ENCODE results near the gene NAT16. TPM values are rescaled to one million over a fixed set of nuclear protein-coding genes. Genes with fewer than 3 reads are reported as not detected.

NAT16 gene
- total RNA-seq, 1 donor from 2014 or later: not detected

DNA sequence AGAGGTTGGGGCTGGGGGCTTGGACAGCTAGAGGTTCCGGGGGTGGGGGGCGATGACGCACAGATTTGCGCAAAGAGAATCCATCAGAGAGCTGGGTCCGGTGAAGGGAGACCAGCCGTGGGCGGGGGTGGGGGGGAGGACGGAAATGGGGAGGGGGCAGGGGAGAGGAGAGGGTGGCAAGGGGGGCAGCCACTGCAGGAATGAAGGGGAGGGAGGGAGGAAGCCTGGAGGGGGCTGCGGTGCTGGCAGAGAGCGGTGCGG lies 13.5 kb downstream of the NAT16 start:
- H3K27ac ChIP-seq: no peak overlapping the region
- H3K4me1 Mint-ChIP-seq: peaks cover 63% of the 10 kb centered on the region
- H3K27me3 Mint-ChIP-seq (ENCODE audit: insufficient read depth, low read depth): peaks cover 71% of the 10 kb centered on the region
- no peak for DNase-seq (ENCODE audit: low spot score)
- no peak overlapping the region for H3K9ac ChIP-seq
- no peaks in the 10 kb centered on the region for H3K9me3 ChIP-seq (ENCODE audit: low read depth)
- peak overlapping the region; percentile 77 for H3K4me3 Mint-ChIP-seq
- no peaks in the 10 kb centered on the region for H3K79me2 ChIP-seq (ENCODE audit: low read depth)
- H3K36me3 ChIP-seq: no peaks in the 10 kb centered on the region
- peak overlapping the region; percentile 69 for H3K4me2 ChIP-seq
- H3K4me3 ChIP-seq: no peak overlapping the region
- peaks cover 100% of the 10 kb centered on the region for H3K27me3 ChIP-seq
- peaks cover 46% of the 10 kb centered on the region for H3K4me1 ChIP-seq
- H4K20me1 ChIP-seq (ENCODE audit: low read depth): peaks cover 70% of the 10 kb centered on the region
- H3K36me3 Mint-ChIP-seq: no peaks in the 10 kb centered on the region
- peaks cover 31% of the 10 kb centered on the region for H3F3A ChIP-seq (ENCODE audit: low read depth)
- H3K27ac Mint-ChIP-seq: no peak overlapping the region
- TF ChIP-seq, protein P1, sequence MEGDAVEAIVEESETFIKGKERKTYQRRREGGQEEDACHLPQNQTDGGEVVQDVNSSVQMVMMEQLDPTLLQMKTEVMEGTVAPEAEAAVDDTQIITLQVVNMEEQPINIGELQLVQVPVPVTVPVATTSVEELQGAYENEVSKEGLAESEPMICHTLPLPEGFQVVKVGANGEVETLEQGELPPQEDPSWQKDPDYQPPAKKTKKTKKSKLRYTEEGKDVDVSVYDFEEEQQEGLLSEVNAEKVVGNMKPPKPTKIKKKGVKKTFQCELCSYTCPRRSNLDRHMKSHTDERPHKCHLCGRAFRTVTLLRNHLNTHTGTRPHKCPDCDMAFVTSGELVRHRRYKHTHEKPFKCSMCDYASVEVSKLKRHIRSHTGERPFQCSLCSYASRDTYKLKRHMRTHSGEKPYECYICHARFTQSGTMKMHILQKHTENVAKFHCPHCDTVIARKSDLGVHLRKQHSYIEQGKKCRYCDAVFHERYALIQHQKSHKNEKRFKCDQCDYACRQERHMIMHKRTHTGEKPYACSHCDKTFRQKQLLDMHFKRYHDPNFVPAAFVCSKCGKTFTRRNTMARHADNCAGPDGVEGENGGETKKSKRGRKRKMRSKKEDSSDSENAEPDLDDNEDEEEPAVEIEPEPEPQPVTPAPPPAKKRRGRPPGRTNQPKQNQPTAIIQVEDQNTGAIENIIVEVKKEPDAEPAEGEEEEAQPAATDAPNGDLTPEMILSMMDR (IDR thresholded peaks at IDR 0.05): no peak
- TF ChIP-seq EZH2 (IDR thresholded peaks at IDR 0.05) (no peak), EZH2phosphoT487 (IDR thresholded peaks at IDR 0.05) (no peak)
- H2AFZ ChIP-seq (replicated peaks): no peak overlapping the region
- no peaks in the 10 kb centered on the region for H3K9me3 Mint-ChIP-seq

DNA sequence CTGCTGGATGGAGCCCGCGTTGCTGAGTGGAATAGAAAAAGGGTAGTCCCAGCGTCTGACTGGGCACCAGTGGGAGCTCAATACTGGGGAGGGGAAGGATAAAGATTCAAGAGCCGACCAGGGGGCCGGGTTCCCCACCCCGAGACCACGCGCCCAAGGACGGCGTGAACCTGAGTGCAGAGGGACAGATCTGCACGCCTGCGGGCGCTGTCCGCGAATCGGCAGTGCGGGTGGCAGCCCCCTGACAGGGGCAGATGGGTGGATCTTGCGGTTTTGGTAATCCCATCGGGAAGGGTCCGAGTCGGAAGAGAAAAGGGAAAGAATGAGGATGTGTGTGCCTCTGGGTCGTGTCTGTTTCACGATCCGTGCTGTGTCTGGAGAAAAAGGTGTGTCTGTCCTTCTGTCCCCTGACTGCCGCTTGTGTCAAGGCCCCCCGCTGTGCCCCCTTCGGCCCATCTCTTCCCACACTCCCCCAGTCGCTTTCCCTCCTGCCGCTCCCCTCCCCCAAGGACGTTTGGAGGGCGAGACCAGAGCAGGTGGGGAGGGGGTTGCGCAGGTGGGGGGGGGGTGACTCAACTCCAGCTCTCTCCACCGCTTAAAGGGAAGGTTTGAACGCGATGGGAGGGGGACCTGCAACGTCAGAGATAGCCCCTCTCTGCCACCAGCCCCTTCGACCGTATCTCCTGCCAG lies 14.0 kb downstream of the NAT16 start:
- peak overlapping the region; percentile 69 for H3K4me2 ChIP-seq
- peaks cover 59% of the 10 kb centered on the region for H3K4me1 Mint-ChIP-seq
- no peaks in the 10 kb centered on the region for H3K9me3 ChIP-seq (ENCODE audit: low read depth)
- peak overlapping the region; percentile 33 for H3K4me3 ChIP-seq
- no peaks in the 10 kb centered on the region for H3K36me3 Mint-ChIP-seq
- H3K27ac ChIP-seq: no peak overlapping the region
- peaks cover 46% of the 10 kb centered on the region for H3K4me1 ChIP-seq
- no peaks in the 10 kb centered on the region for H3K36me3 ChIP-seq
- no peak overlapping the region for H3K27ac Mint-ChIP-seq
- TF ChIP-seq EZH2phosphoT487 (IDR thresholded peaks at IDR 0.05) (no peak), EZH2 (IDR thresholded peaks at IDR 0.05) (no peak)
- TF ChIP-seq, protein P1 (IDR thresholded peaks at IDR 0.05): no peak
- no peak overlapping the region for H3K9ac ChIP-seq
- peaks cover 100% of the 10 kb centered on the region for H3K27me3 ChIP-seq
- no peaks in the 10 kb centered on the region for H3K79me2 ChIP-seq (ENCODE audit: low read depth)
- H2AFZ ChIP-seq (replicated peaks): no peak overlapping the region
- peaks cover 70% of the 10 kb centered on the region for H4K20me1 ChIP-seq (ENCODE audit: low read depth)
- no peaks in the 10 kb centered on the region for H3K9me3 Mint-ChIP-seq
- peak; percentile 53 for DNase-seq (ENCODE audit: low spot score)
- H3F3A ChIP-seq (ENCODE audit: low read depth): peaks cover 35% of the 10 kb centered on the region
- H3K27me3 Mint-ChIP-seq (ENCODE audit: insufficient read depth, low read depth): peaks cover 67% of the 10 kb centered on the region
- H3K4me3 Mint-ChIP-seq: peak overlapping the region; percentile 77

- Histone ChIP-seq H3F3A (ENCODE audit: low read depth) (peaks cover 36% of the 10 kb centered on the region), H3K4me3 (peak within 1 kb of the TSS; percentile 51), H3K9ac (no peak within 1 kb of the TSS), H3K4me2 (peak within 1 kb of the TSS; percentile 84), H3K79me2 (ENCODE audit: low read depth) (no peaks in the 10 kb centered on the region), H3K27me3 (peaks cover 96% of the 10 kb centered on the region), H4K20me1 (ENCODE audit: low read depth) (peaks cover 67% of the 10 kb centered on the region), H2AFZ (replicated peaks) (no peak within 1 kb of the TSS), H3K9me3 (ENCODE audit: low read depth) (no peaks in the 10 kb centered on the region), H3K27ac (no peak within 1 kb of the TSS), H3K36me3 (no peaks in the 10 kb centered on the region), H3K4me1 (peaks cover 45% of the 10 kb centered on the region)
- H3K27ac Mint-ChIP-seq: no peak within 1 kb of the TSS
- H3K27me3 Mint-ChIP-seq (ENCODE audit: insufficient read depth, low read depth): peaks cover 60% of the 10 kb centered on the region
- peaks cover under 1% of the 10 kb centered on the region for H3K36me3 Mint-ChIP-seq
- no peaks in the 10 kb centered on the region for H3K9me3 Mint-ChIP-seq
- TF ChIP-seq EZH2 (IDR thresholded peaks at IDR 0.05) (no peak), EZH2phosphoT487 (IDR thresholded peaks at IDR 0.05) (no peak)
- TF ChIP-seq, protein P1 (IDR thresholded peaks at IDR 0.05): no peak
- H3K4me3 Mint-ChIP-seq: peak within 1 kb of the TSS; percentile 77
- peaks cover 51% of the 10 kb centered on the region for H3K4me1 Mint-ChIP-seq
- peak; percentile 99 for DNase-seq (ENCODE audit: low spot score)
Measured at GRCh38 chr7:101165075-101165957, 14.8 kb downstream of the NAT16 start, which contains the start of gene VGF. VGF (minus strand) TSS chr7:101165569; CDS start chr7:101164843, 726 bp downstream.

All from neural progenitor cell (in vitro differentiated cells).